HEK293T (cell line): ENCODE data around the gene HPCAL1.

Experiments used
- BHLHE40 ChIP-seq: fragments of 450-650 bp; IDR thresholded peaks from 2 replicates; pipeline ENCODE4 v1.6.1; 2016; ENCODE audit warnings: mild to moderate bottlenecking, moderate library complexity, borderline replicate concordance
- CTBP1 ChIP-seq: fragments of 450-650 bp; IDR thresholded peaks from 2 replicates; pipeline ENCODE4 v1.6.1; 2016; ENCODE audit warnings: borderline replicate concordance
- FOXA1 ChIP-seq: fragments of 450-650 bp; IDR thresholded peaks from 2 replicates; pipeline ENCODE4 v1.6.1; 2016; ENCODE audit warnings: mild to moderate bottlenecking
- FOXK2 ChIP-seq: fragments of 450-650 bp; IDR thresholded peaks from 2 replicates; pipeline ENCODE4 v1.6.1; 2016; ENCODE audit warnings: mild to moderate bottlenecking
- SP1 ChIP-seq: fragments of 450-650 bp; IDR thresholded peaks from 2 replicates; pipeline ENCODE4 v1.6.1; 2017
- SUZ12 ChIP-seq: fragments of 450-650 bp; IDR thresholded peaks from 2 replicates; pipeline ENCODE4 v1.6.1; 2016; ENCODE audit warnings: mild to moderate bottlenecking
- TARDBP ChIP-seq: fragments of 450-650 bp; IDR thresholded peaks from 2 replicates; pipeline ENCODE4 v1.6.1; 2016
- ZNF384 ChIP-seq: fragments of 450-650 bp; IDR thresholded peaks from 2 replicates; pipeline ENCODE4 v1.6.1; 2016
- TF ChIP-seq, protein P1 (sequence below): fragments of 450-650 bp; IDR thresholded peaks from 2 replicates; pipeline ENCODE4 v1.6.1; 2016

GRCh38 chr2:10256031-10256514 lies 46.6 kb upstream of the HPCAL1 start:
- TF ChIP-seq TARDBP (no peak), FOXK2 (no peak), SP1 (no peak), BHLHE40 (no peak), CTBP1 (no peak), ZNF384 (no peak), FOXA1 (no peak), SUZ12 (no peak)
- TF ChIP-seq, protein P1, sequence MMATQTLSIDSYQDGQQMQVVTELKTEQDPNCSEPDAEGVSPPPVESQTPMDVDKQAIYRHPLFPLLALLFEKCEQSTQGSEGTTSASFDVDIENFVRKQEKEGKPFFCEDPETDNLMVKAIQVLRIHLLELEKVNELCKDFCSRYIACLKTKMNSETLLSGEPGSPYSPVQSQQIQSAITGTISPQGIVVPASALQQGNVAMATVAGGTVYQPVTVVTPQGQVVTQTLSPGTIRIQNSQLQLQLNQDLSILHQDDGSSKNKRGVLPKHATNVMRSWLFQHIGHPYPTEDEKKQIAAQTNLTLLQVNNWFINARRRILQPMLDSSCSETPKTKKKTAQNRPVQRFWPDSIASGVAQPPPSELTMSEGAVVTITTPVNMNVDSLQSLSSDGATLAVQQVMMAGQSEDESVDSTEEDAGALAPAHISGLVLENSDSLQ, result no peak
